Right lung (tissue), 10 donors: Measurements from ENCODE around the gene ARHGAP10. TPM values are rescaled to one million over a fixed set of nuclear protein-coding genes. Genes with fewer than 3 reads are reported as not detected.

ENCODE experiments used
- DNase-seq, 2 donors: peaks; one replicate each; pipeline ENCODE4 v3.0.0-alpha.2; 2013
- long read RNA-seq, 8 donors: transcript quantifications; one replicate each; lab custom pipeline, GENCODE V29; 2026
- polyA plus RNA-seq, 5 donors: library from polyadenylated mRNA; unstranded; fragments of 120-200 nt; gene quantifications; one replicate each; pipeline versions ENCODE4 v1.2.1 to v1.2.3, GENCODE V29; 2013; ENCODE audit warnings: inconsistent platforms in 1 of 5, low replicate concordance in 1 of 5; ENCODE audit not compliant: insufficient read length in 5 of 5, insufficient read depth in 1 of 5

Gene ARHGAP10
- 10 to 100 TPM; 10.9 to 13.5 (median 12.5) TPM for polyA plus RNA-seq
- long read RNA-seq, donor 1, partial matches to known transcripts, result 0 of 3 reads
- long read RNA-seq, donor 1, other reads (novel, unspliced or antisense), result 0 of 3 reads
- long read RNA-seq, donor 2, partial matches to known transcripts, result 0 of 1 reads
- long read RNA-seq, donor 2, other reads (novel, unspliced or antisense), result 0 of 1 reads
- long read RNA-seq, donor 3, partial matches to known transcripts, result 0 of 1 reads
- long read RNA-seq, donor 3, other reads (novel, unspliced or antisense), result 0 of 1 reads
- long read RNA-seq, donor 4, partial matches to known transcripts, result 0 of 1 reads
- long read RNA-seq, donor 4, other reads (novel, unspliced or antisense), result 0 of 1 reads
- long read RNA-seq, donor 5, partial matches to known transcripts, result 0 of 2 reads
- long read RNA-seq, donor 5, other reads (novel, unspliced or antisense), result 0 of 2 reads
- long read RNA-seq, donor 6, partial matches to known transcripts, result 10 of 10 reads
- long read RNA-seq, donor 6, other reads (novel, unspliced or antisense), result 0 of 10 reads
- long read RNA-seq, donor 7, partial matches to known transcripts, result 0 of 2 reads
- long read RNA-seq, donor 7, other reads (novel, unspliced or antisense), result 0 of 2 reads
- long read RNA-seq, donor 8, result 0 reads

GRCh38 chr4:147731580-147732517 lies at the start of gene ARHGAP10:
ARHGAP10 (plus strand) TSS chr4:147732088; CDS start chr4:147732302, 214 bp downstream.
- peak; percentile 77 to 79 for DNase-seq

GRCh38 chr4:147682755-147683154 lies 49.1 kb upstream of the ARHGAP10 start:
- no peak for DNase-seq

GRCh38 chr4:147683188-147683591 lies 48.7 kb upstream of the ARHGAP10 start:
- peak; percentile 16 to 52 for DNase-seq

DNA sequence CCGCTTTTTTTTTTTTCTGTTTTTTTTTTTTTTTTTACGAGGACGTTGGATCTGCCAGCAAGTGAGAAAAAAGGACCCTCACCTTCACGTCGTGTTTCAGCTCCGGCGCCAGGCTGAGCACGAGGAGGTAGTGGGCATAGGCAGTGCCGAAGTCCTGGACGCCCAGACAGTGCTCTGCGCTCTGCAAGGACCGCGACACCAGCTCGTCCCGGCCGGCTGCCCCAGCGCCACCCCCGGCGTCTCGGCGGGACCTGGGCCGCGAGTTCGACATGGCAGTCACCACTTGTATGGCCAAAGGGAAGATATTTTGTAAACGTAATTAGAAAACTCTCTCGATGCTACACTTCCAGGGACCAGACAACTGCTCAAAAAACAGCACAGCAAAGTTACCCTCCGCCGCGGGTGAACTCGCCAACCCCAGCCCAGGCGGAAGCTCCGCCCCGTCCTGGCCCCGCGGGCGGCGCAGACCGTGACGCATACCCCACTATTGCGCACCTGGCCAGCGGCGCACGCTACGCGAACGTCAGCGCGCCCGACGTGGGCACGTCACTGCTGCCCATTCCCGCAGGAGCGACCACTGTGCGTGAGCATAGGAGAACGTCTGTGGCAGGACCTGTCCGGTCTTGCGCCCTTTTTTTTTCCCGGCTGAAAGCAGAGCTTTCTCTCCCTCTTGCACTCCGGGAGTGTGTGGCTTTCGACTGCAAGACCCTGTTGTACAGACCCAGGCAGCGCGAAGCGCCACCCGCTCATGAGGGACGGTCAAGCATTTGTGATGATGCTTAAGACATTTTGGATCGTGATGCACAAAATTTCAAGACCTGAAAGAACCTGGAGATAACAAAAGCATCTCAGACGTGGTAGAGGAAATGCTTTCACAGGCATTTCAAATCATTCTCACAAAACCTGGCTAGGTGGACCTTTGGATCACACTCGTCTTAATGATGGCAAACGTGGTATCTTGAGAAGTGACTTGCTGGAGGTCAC lies 47.9 kb upstream of the ARHGAP10 start, which contains the start of gene PRMT9:
Gene PRMT9, minus strand, starts transcription at position 447 of the 984 bp plus-strand sequence. Its CDS starts 176 bp downstream, at position 271.
- DNase-seq, result peak; percentile 91 to 92

DNA sequence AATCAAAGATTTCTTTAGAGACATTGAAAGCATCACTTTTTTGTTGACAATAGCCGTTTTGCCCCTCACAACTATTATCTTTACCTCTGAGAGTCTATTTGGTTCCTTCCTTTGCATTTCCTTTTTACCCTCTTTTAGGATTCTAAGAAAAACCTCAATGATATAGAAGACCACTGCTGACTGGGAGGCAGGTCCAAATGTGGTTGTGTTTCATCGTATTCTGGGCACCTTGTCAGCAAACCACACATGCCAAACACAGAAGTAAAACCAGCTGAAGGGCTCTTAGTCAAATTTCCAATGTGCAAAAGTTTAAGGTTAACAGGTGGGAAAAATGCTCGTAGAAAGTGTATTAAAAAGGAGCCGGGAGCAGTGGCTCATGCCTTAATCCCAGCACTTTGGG lies 42.8 kb upstream of the ARHGAP10 start:
- no peak for DNase-seq

- DNase-seq, result no peak
Measured at GRCh38 chr4:147691820-147692219, 40.1 kb upstream of the ARHGAP10 start.

DNA sequence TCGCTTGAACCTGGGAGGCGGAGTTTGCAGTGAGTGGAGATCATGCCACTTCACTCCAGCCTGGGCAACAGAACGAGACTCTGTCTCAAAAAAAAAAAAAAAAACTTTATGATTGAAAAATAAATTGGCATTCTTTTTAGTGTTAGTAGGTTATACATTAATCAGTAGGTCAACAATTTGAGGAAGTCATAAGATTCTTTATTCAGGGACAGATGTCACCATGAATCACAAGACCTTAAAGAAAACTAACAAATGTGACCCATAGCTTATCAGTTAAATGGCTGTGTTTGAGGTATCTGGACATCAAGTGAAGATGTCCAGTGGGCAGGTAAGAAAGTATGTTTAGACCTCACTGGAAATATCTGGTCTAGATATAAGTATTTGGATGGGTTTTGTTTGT lies 38.7 kb upstream of the ARHGAP10 start:
- no peak for DNase-seq

GRCh38 chr4:147696866-147697265 lies 35.0 kb upstream of the ARHGAP10 start:
- DNase-seq, result no peak

DNA sequence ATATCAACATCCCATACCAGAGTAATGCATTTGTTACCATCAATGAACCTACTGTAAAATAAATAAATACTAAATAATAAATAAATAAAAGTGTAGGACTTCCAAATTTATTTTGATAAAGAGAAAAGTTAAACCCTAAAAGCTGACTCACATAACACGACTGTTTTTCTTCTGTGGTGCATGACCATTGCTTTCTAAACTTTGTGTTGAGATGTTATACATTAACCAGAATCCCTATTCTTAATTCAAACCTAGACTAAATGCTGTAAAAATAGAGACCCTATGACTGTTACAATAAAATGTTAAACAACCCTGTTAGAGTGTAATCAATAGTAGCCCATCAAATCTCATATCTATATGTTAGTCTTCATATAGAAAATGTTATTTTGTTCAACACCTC lies 27.0 kb upstream of the ARHGAP10 start:
- DNase-seq, result no peak

GRCh38 chr4:147707892-147708672 lies 23.8 kb upstream of the ARHGAP10 start:
- peak; percentile 10 to 42 for DNase-seq

- no peak for DNase-seq
Measured at GRCh38 chr4:147709999-147710398, 21.9 kb upstream of the ARHGAP10 start.

DNA sequence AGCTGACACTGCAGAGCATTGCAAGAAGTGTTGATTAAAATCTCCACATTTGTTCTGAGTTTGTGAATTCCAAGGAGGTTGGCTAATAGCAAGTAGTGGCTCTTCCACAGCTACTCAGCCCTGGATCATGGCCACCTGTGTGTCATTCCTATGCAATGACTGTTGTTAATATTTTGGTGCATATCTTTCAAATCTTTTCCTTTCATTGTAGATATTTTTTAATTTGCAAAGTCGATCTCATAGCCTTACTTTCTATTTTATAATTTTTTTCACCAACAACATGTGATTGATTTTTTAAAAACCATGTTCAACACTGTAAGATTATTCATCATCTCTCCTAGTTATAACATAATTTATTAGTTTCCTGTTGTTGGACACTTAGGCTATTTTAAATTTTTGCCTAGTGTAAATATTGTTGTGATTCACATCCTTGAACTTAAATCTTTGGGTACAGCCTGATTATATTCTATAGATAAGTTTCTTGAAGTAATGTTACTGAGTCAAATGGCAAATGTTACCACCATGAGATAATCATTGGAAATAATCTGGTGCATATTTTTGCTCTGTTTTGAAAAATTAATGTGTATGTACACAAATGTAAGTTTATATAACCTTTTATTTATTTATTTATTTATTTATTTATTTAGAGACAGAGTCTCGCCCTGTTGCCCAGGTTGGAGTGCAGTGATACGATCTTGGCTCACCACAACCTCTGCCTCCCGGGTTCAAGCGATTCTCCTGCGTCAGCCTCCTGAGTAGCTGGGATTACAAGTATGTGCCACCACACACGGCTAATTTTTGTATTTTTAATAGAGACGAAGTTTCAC lies 17.1 kb upstream of the ARHGAP10 start:
- DNase-seq, result no peak

DNA sequence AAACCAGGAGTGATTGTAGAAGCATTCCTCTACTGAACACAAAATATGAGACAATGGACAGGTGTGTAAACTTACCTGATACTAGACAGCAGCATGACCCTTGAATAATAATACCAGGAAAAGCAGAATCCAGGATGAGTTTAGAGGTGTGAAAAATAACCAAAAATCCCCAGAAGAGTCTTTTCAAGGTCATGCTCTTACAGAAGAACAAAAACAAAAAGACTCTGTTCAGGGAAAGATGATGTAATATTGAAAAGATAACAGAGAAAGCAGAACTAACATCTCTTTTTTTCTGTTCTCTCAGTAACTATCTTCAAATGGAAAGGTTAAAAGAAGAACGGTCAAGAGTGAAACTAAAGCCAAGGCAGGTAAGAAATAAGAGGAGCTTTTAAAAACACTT lies 14.0 kb upstream of the ARHGAP10 start:
- DNase-seq, result no peak

DNA sequence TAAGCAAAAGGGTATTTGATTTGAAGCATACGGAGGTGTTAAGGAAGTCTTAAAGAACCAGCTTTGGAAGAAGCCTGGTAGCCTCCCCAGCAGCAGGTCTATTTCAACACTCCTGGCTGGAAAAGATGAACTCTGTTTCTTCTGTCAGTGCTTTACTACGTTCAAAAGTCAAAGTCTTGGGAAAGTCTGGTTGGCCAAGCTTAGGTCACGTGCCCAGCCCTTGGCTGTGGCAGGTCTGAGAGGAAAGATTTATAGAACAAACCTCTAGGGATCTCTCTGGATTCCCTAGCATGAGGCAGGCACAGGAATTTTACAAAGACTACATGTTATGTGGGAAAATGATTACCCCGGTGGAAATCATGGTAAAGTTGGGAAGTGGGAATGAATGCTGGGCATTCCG lies 8.6 kb upstream of the ARHGAP10 start:
- DNase-seq, result no peak

DNA sequence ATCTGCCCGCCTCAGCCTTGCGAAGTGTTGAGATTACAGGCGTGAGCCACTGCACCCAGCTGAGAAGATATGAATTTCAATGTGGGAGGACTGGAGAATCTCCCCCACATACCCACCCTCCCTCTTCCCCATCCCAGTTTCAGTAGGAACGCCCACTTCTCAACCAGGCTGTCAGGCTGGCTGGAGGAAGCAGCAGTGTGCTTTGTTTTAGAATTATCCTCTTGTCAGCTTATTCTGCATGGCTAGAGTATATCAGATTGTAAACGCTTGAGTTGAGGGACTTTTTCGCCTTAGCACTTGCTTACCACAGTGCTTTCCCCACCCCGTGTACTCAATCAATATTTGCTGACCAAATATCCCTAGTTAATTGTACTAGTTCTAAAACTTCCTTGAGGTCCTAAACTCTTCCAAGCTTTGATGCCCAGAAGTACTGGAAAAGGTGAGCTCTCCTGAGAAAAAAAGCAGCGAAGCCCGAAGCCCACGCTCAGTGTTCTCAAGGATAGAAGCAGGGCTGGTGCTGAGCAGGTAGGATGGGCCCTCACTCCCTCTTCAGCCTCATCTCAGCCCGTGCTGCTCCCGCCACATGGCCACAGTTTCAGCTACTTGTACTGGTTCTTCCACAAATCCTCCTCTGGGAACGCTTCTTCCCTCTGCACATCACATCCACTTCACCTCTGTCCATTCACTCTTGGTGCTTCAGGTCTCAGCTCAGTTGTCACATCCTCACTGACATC lies 7.3 kb upstream of the ARHGAP10 start:
- DNase-seq, result no peak

GRCh38 chr4:147725673-147726072 lies 6.2 kb upstream of the ARHGAP10 start:
- no peak for DNase-seq

GRCh38 chr4:147727476-147728028 lies 4.3 kb upstream of the ARHGAP10 start:
- no peak for DNase-seq

GRCh38 chr4:147730333-147730732 lies 1.6 kb upstream of the ARHGAP10 start:
- no peak for DNase-seq
